H9 (cell line): ENCODE measurements around the gene TJAP1. TPM values are rescaled to one million over a fixed set of nuclear protein-coding genes. Genes with fewer than 3 reads are reported as not detected.

ENCODE experiments used
- DNase-seq: peaks from one replicate; pipeline ENCODE4 v3.0.0-alpha.2; 2017
- H2AFZ ChIP-seq: one replicate; pipeline ENCODE4 v1.6.1; 2013; ENCODE audit warnings: mild to moderate bottlenecking, low read length, control low read depth, moderate library complexity
- H2AK5ac ChIP-seq: 2 replicates; pipeline ENCODE4 v1.6.1; 2013; ENCODE audit warnings: low read length, control low read depth, mixed read lengths; ENCODE audit not compliant: insufficient read length
- H2BK120ac ChIP-seq: one replicate; pipeline ENCODE4 v1.6.1; 2013; ENCODE audit warnings: low read depth, mild to moderate bottlenecking, low read length, control low read depth, inconsistent platforms; ENCODE audit not compliant: poor library complexity, severe bottlenecking
- H2BK12ac ChIP-seq: 2 replicates; pipeline ENCODE4 v1.6.1; 2013; ENCODE audit warnings: low read length, control low read depth, mixed read lengths, low read depth; ENCODE audit not compliant: insufficient read length
- H2BK15ac ChIP-seq: 2 replicates; pipeline ENCODE4 v1.6.1; 2013; ENCODE audit warnings: low read depth, low read length, control low read depth
- H2BK20ac ChIP-seq: one replicate; pipeline ENCODE4 v1.6.1; 2013; ENCODE audit warnings: low read depth, mild to moderate bottlenecking, low read length, control low read depth, inconsistent platforms; ENCODE audit not compliant: poor library complexity, severe bottlenecking
- H2BK5ac ChIP-seq: 2 replicates; pipeline ENCODE4 v1.6.1; 2013; ENCODE audit warnings: low read length, control low read depth, mixed read lengths; ENCODE audit not compliant: insufficient read length
- H3K14ac ChIP-seq: 2 replicates; pipeline ENCODE4 v1.6.1; 2013; ENCODE audit warnings: low read length, control low read depth; ENCODE audit not compliant: insufficient read depth
- H3K18ac ChIP-seq: 2 replicates; pipeline ENCODE4 v1.6.1; 2013; ENCODE audit warnings: low read depth, mild to moderate bottlenecking, mixed read lengths, low read length, control low read depth; ENCODE audit not compliant: insufficient read length
- H3K23ac ChIP-seq: 2 replicates; pipeline ENCODE4 v1.6.1; 2013; ENCODE audit warnings: low read length, control low read depth, mixed read lengths, low read depth; ENCODE audit not compliant: insufficient read length
- H3K23me2 ChIP-seq: 2 replicates; pipeline ENCODE4 v1.6.1; 2013; ENCODE audit warnings: low read depth, mild to moderate bottlenecking, mixed read lengths, low read length, control low read depth; ENCODE audit not compliant: insufficient read length, poor library complexity, severe bottlenecking
- H3K27ac ChIP-seq: 2 replicates; pipeline ENCODE4 v1.5.1; 2013; ENCODE audit warnings: low read length, control low read depth, mixed read lengths, low read depth; ENCODE audit not compliant: insufficient read length
- H3K27me3 ChIP-seq: 2 replicates; pipeline ENCODE4 v1.6.1; 2013; ENCODE audit warnings: low read length, control low read depth, inconsistent platforms; ENCODE audit not compliant: insufficient read depth
- H3K4ac ChIP-seq: 2 replicates; pipeline ENCODE4 v1.6.1; 2013; ENCODE audit warnings: low read depth, mild to moderate bottlenecking, control low read depth, inconsistent platforms, low read length, moderate library complexity
- H3K4me1 ChIP-seq: 2 replicates; pipeline ENCODE4 v1.6.1; 2013; ENCODE audit warnings: low read length, control low read depth, inconsistent platforms; ENCODE audit not compliant: insufficient read depth
- H3K4me2 ChIP-seq: 2 replicates; pipeline ENCODE4 v1.6.1; 2013; ENCODE audit warnings: low read length, control low read depth, mixed read lengths; ENCODE audit not compliant: insufficient read length, insufficient read depth
- H3K56ac ChIP-seq: 2 replicates; pipeline ENCODE4 v1.6.1; 2013; ENCODE audit warnings: low read depth, mild to moderate bottlenecking, mixed read lengths, low read length, control low read depth; ENCODE audit not compliant: insufficient read length
- H3K79me1 ChIP-seq: 2 replicates; pipeline ENCODE4 v1.6.1; 2013; ENCODE audit warnings: low read depth, mild to moderate bottlenecking, moderate library complexity, low read length, control low read depth, inconsistent platforms; ENCODE audit not compliant: insufficient read depth, poor library complexity, severe bottlenecking
- H3K79me2 ChIP-seq: 2 replicates; pipeline ENCODE4 v1.6.1; 2013; ENCODE audit warnings: low read length, control low read depth, inconsistent platforms; ENCODE audit not compliant: insufficient read depth
- H3K9ac ChIP-seq: 2 replicates; pipeline ENCODE4 v1.6.1; 2013; ENCODE audit warnings: low read length, control low read depth, mixed read lengths; ENCODE audit not compliant: insufficient read length; ENCODE audit errors: extremely low read depth
- H3K9me3 ChIP-seq: one replicate; pipeline ENCODE4 v1.6.1; 2013; ENCODE audit warnings: low read depth, low read length, inconsistent platforms; ENCODE audit not compliant: control insufficient read depth
- H3T11ph ChIP-seq: one replicate; pipeline ENCODE4 v1.6.1; 2013; ENCODE audit warnings: mild to moderate bottlenecking, low read length, control low read depth, inconsistent platforms
- H4K20me1 ChIP-seq: one replicate; pipeline ENCODE4 v1.6.1; 2013; ENCODE audit not compliant: control insufficient read depth, insufficient read length, insufficient read depth
- H4K5ac ChIP-seq: 2 replicates; pipeline ENCODE4 v1.6.1; 2013; ENCODE audit warnings: low read depth, mild to moderate bottlenecking, mixed read lengths, low read length, control low read depth; ENCODE audit not compliant: insufficient read length
- H4K8ac ChIP-seq: replicated peaks from 2 replicates; pipeline ENCODE4 v1.6.1; 2013; ENCODE audit warnings: low read length, control low read depth, mixed read lengths, low read depth; ENCODE audit not compliant: insufficient read length
- H4K91ac ChIP-seq: 2 replicates; pipeline ENCODE4 v1.6.1; 2013; ENCODE audit warnings: low read depth, mild to moderate bottlenecking, moderate library complexity, mixed read lengths, low read length, control low read depth; ENCODE audit not compliant: insufficient read length
- H3K27ac Mint-ChIP-seq, 3 experiments: 2 replicates in 2 of 3; 3 replicates in 1 of 3; pipeline ENCODE4 v1.8.0; 2020 to 2021; ENCODE audit warnings: mixed read lengths in 3 of 3, mild to moderate bottlenecking in 1 of 3, moderate library complexity in 1 of 3
- H3K27me3 Mint-ChIP-seq: 2 replicates; pipeline ENCODE4 v1.8.0; 2021; ENCODE audit warnings: low read depth, mild to moderate bottlenecking, moderate library complexity, mixed read lengths
- H3K36me3 Mint-ChIP-seq, 3 experiments: 2 replicates in 2 of 3; 3 replicates in 1 of 3; pipeline ENCODE4 v1.8.0; 2020 to 2021; ENCODE audit warnings: low read depth in 3 of 3, mixed read lengths in 3 of 3; ENCODE audit not compliant: insufficient read depth in 1 of 3
- H3K4me1 Mint-ChIP-seq, 2 experiments: 2 replicates each; pipeline ENCODE4 v1.8.0; 2020; ENCODE audit warnings: mixed read lengths in 2 of 2
- H3K4me3 Mint-ChIP-seq, 2 experiments: 2 replicates in 1 of 2; 3 replicates in 1 of 2; pipeline ENCODE4 v1.8.0; 2020 to 2021; ENCODE audit warnings: mild to moderate bottlenecking in 2 of 2, mixed read lengths in 2 of 2, moderate library complexity in 1 of 2
- H3K9me3 Mint-ChIP-seq, 2 experiments: 2 replicates in 1 of 2; 3 replicates in 1 of 2; pipeline ENCODE4 v1.8.0; 2020; ENCODE audit warnings: mild to moderate bottlenecking in 2 of 2, mixed read lengths in 2 of 2, moderate library complexity in 1 of 2
- WGBS: extraction: QIAGEN DNeasy Blood & Tissue Kit; methylation state at CpG from one replicate; pipeline ENCODE4 v1.1.7; 2013; ENCODE audit warnings: missing lambda C conversion rate, low lambda C conversion rate, mixed read lengths; ENCODE audit not compliant: insufficient read length; ENCODE audit errors: extremely low coverage; 5-methylcytosine and 5-hydroxymethylcytosine counted together
- total RNA-seq: library from RNA; stranded (reverse); gene quantifications from 2 replicates; pipeline ENCODE4 v1.2.1, GENCODE V29; 2021
- TF ChIP-seq, protein P1 (sequence below): fragments of 200-600 bp; sonication (generic); conservative IDR thresholded peaks from 3 replicates; pipeline ENCODE4 v1.8.0; 2021; ENCODE audit warnings: antibody characterized with exemption, mild to moderate bottlenecking

TJAP1 gene
- total RNA-seq, 1 experiment from 2014 or later: 45.1 TPM

DNA sequence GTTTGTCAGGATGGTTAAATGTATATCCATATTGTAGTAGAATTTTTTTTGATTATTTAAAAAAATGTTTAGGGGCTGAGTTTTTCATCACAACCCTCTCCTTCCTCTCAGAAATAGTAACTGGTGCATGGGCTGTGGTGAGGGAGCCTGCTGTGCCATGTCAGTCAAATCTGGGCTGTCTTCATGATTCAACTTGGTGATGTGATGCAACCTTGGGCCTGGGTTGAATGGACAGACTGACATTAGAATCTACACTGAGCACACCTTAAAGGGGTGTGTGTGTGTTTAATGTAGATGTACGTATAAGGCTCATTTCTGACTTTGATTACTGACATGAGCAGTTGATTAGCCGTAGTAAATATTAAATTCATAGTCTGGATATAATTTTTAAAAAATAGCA lies 3.7 kb downstream of the TJAP1 start:
- Histone ChIP-seq H2BK120ac (no peak overlapping the region), H3K4ac (no peak overlapping the region), H3K23me2 (peaks cover 10% of the 10 kb centered on the region), H2AFZ (no peak overlapping the region), H2BK12ac (no peak overlapping the region), H3K23ac (no peak overlapping the region), H3K14ac (no peak overlapping the region), H4K8ac (no peak overlapping the region), H4K5ac (no peak overlapping the region), H3K27me3 (no peaks in the 10 kb centered on the region), H3K9me3 (no peaks in the 10 kb centered on the region), H3T11ph (no peak overlapping the region), H4K20me1 (no peaks in the 10 kb centered on the region), H3K4me2 (no peak overlapping the region), H3K79me2 (peaks cover 27% of the 10 kb centered on the region), H3K9ac (peak overlapping the region; percentile 13), H3K56ac (no peak overlapping the region), H2BK5ac (no peak overlapping the region), H3K18ac (no peak overlapping the region), H2AK5ac (no peak overlapping the region), H2BK20ac (no peak overlapping the region), H2BK15ac (0 out of 2 replicates have a peak overlapping the region, but pooled peaks have one; percentile 75), H4K91ac (no peak overlapping the region), H3K4me1 (peaks cover 15% of the 10 kb centered on the region; the same call in 1 of the 2 replicates), H3K79me1 (peaks cover 10% of the 10 kb centered on the region), H3K27ac (no peak overlapping the region)
- no CpG with 5 or more reads among the region's 2 CpGs for WGBS
- H3K27me3 Mint-ChIP-seq: no peaks in the 10 kb centered on the region
- H3K4me1 Mint-ChIP-seq: peaks cover 44 to 50% of the 10 kb centered on the region in 2 experiments
- peak overlapping the region in 2 of 3 experiments; percentile 22 to 37; a peak in 2 of 7 replicates for H3K27ac Mint-ChIP-seq
- DNase-seq: no peak
- no peaks in the 10 kb centered on the region for H3K9me3 Mint-ChIP-seq
- H3K36me3 Mint-ChIP-seq: peaks cover 0 to 3% (median 2%) of the 10 kb centered on the region in 3 experiments; a peak in 2 of 7 replicates
- TF ChIP-seq, protein P1, sequence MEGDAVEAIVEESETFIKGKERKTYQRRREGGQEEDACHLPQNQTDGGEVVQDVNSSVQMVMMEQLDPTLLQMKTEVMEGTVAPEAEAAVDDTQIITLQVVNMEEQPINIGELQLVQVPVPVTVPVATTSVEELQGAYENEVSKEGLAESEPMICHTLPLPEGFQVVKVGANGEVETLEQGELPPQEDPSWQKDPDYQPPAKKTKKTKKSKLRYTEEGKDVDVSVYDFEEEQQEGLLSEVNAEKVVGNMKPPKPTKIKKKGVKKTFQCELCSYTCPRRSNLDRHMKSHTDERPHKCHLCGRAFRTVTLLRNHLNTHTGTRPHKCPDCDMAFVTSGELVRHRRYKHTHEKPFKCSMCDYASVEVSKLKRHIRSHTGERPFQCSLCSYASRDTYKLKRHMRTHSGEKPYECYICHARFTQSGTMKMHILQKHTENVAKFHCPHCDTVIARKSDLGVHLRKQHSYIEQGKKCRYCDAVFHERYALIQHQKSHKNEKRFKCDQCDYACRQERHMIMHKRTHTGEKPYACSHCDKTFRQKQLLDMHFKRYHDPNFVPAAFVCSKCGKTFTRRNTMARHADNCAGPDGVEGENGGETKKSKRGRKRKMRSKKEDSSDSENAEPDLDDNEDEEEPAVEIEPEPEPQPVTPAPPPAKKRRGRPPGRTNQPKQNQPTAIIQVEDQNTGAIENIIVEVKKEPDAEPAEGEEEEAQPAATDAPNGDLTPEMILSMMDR: no peak
- no peak overlapping the region for H3K4me3 Mint-ChIP-seq
